Uterus (tissue), 4 donors: Measurements from ENCODE around the gene RNF144B. TPM values are rescaled to one million over a fixed set of nuclear protein-coding genes. Genes with fewer than 3 reads are reported as not detected.
"Not testable (repeated sequence)": the region's sequence is repeated elsewhere in the genome, so short reads cannot be mapped to it uniquely, and the experiment has no call there.

Source experiments
- DNase-seq, 2 donors: peaks; one replicate each; pipeline ENCODE4 v3.0.0-alpha.2; 2019 to 2020
- H3K27ac ChIP-seq, 2 donors: fragments of 200-600 bp; sonication (generic); 1 replicate in 1 of 2; 2 replicates in 1 of 2; pipeline ENCODE4 v1.5.1; 2016 to 2018
- H3K27me3 ChIP-seq, 2 donors: fragments of 200-600 bp; sonication (generic); one replicate each; pipeline ENCODE4 v1.5.1; 2018 to 2019; ENCODE audit warnings: control low read depth in 1 of 2
- H3K36me3 ChIP-seq, 2 donors: fragments of 200-600 bp; sonication (generic); one replicate each; pipeline ENCODE4 v1.5.1; 2019; ENCODE audit warnings: control low read depth in 1 of 2
- H3K4me1 ChIP-seq, 2 donors: fragments of 200-600 bp; sonication (generic); one replicate each; pipeline ENCODE4 v1.5.1; 2018 to 2019; ENCODE audit warnings: control low read depth in 1 of 2
- H3K4me3 ChIP-seq, 2 donors: fragments of 200-600 bp; sonication (generic); 1 replicate in 1 of 2; 2 replicates in 1 of 2; pipeline ENCODE4 v1.5.1; 2018 to 2019; ENCODE audit warnings: mild to moderate bottlenecking in 1 of 2
- H3K9me3 ChIP-seq, 2 donors: fragments of 200-600 bp; sonication (generic); one replicate each; pipeline ENCODE4 v1.5.1; 2019; ENCODE audit warnings: control low read depth in 1 of 2
- POLR2A ChIP-seq, 2 donors: fragments of 450-650 bp; IDR thresholded peaks; one replicate each; pipeline ENCODE4 v1.6.1; 2016; ENCODE audit warnings: antibody characterized with exemption in 2 of 2, mild to moderate bottlenecking in 1 of 2, moderate library complexity in 1 of 2
- intact Hi-C: fragments of 100-400 bp; cut with DNase I; formaldehyde crosslinking; loops from one replicate; pipeline ENCODE4 v1.15.1; 2023; ENCODE audit warnings: low total_unique reads
- total RNA-seq, 4 donors: library from RNA; depleted of rRNA in 3 of 4; stranded (reverse); fragments of >200 nt in 3 of 4; gene quantifications; one replicate each; pipeline versions ENCODE4 v1.1.0 to v1.2.4, GENCODE V29; 2014 to 2023
- TF ChIP-seq, protein P1 (sequence below), 4 experiments: fragments of 200-600 bp in 2 of 4; fragments of 450-650 bp in 2 of 4; sonication (generic) in 2 of 4; IDR thresholded peaks; one replicate each; pipeline ENCODE4 v1.5.1; 2016 to 2019; ENCODE audit warnings: antibody characterized with exemption in 4 of 4, mild to moderate bottlenecking in 2 of 4, moderate library complexity in 1 of 4
- donor health status: DM: yes; HTN: yes; CAD: no.

RNF144B gene
- total RNA-seq, 4 donors from 2014 or later = 8.2 to 35.7 (median 23.1) TPM

DNA sequence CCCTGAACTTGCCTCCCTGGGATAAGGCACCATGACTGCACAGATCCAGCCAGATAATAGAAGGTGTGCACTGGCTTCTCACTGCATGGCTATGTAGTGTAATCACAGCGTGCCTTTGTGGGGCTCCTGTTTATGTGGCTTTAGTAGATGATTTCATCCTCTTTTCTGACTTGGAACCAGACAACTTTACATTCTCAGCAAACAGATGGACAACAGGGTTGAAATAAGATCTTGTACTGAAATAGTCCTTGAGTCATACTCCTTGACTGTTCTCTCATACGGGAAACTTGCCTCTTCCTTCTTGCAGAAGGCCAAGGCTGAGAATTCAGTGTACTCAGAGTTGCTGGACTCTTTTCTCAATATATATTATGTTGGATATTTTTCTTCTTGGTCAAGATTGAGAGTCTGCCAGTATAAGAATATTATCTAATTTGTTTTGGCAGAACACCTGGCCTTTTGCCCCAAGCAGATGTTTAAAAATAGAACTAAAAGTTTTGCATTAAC, 25.0 kb upstream of the RNF144B start:
- Histone ChIP-seq H3K27ac (peak overlapping the region; percentile 14 to 58), H3K36me3 (no peaks in the 10 kb centered on the region), H3K4me1 (no peaks in the 10 kb centered on the region), H3K27me3 (no peaks in the 10 kb centered on the region), H3K9me3 (no peaks in the 10 kb centered on the region), H3K4me3 (no peak overlapping the region)
- TF ChIP-seq, protein P1, sequence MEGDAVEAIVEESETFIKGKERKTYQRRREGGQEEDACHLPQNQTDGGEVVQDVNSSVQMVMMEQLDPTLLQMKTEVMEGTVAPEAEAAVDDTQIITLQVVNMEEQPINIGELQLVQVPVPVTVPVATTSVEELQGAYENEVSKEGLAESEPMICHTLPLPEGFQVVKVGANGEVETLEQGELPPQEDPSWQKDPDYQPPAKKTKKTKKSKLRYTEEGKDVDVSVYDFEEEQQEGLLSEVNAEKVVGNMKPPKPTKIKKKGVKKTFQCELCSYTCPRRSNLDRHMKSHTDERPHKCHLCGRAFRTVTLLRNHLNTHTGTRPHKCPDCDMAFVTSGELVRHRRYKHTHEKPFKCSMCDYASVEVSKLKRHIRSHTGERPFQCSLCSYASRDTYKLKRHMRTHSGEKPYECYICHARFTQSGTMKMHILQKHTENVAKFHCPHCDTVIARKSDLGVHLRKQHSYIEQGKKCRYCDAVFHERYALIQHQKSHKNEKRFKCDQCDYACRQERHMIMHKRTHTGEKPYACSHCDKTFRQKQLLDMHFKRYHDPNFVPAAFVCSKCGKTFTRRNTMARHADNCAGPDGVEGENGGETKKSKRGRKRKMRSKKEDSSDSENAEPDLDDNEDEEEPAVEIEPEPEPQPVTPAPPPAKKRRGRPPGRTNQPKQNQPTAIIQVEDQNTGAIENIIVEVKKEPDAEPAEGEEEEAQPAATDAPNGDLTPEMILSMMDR (IDR thresholded peaks at IDR 0.05) = no peak
- no peak for TF ChIP-seq POLR2A (IDR thresholded peaks at IDR 0.05)
- peak in 1 of 2 donors; percentile 29 for DNase-seq
- intact Hi-C loops = no loop called here

DNA sequence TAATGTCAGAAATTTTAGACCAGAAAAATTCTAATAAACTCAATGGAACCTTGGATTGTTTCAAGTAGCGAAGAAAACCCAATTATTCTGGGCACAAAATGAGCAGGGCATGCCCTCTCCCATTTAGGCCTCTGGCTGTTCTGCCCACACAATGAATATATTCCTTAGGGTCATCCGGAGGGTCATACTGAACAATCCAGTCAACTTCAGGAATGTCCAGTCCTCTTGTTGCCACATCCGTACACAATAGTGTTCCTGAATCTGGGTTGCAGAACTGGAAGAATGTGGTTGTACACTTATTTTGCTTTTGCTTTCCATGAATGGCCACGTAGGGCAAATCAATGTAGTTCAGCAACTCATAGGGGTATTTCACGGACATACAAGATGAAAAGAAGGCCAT, 23.4 kb upstream of the RNF144B start:
- Histone ChIP-seq H3K27ac (no peak overlapping the region), H3K9me3 (no peaks in the 10 kb centered on the region), H3K4me3 (no peak overlapping the region), H3K27me3 (no peaks in the 10 kb centered on the region), H3K36me3 (no peaks in the 10 kb centered on the region), H3K4me1 (no peaks in the 10 kb centered on the region)
- intact Hi-C loops = no loop called here
- DNase-seq = no peak
- TF ChIP-seq, protein P1 (IDR thresholded peaks at IDR 0.05) = no peak
- no peak for TF ChIP-seq POLR2A (IDR thresholded peaks at IDR 0.05)

DNA sequence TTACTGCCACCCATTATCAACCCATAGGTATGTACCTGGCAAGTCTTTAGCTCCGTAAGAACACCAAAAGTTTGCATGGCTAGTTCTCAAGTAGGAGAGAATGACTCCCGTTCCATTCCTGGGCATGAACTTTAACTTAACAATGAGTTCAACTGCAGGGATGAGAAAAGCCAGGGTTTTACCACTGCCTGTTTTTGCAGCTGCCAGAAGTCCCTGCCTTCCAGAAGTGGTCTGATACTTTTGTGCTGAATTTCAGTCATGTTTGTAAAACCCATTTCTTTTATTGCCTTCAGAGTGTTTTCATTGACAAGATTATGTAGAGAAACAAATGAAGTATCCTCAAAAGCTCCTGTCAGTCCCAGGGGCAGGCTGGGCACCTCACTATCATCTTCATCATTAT, 22.6 kb upstream of the RNF144B start:
- H3K36me3 ChIP-seq, intact Hi-C loops, H3K4me3 ChIP-seq, H3K27me3 ChIP-seq, H3K27ac ChIP-seq, H3K9me3 ChIP-seq, DNase-seq, H3K4me1 ChIP-seq: not testable (repeated sequence)

DNA sequence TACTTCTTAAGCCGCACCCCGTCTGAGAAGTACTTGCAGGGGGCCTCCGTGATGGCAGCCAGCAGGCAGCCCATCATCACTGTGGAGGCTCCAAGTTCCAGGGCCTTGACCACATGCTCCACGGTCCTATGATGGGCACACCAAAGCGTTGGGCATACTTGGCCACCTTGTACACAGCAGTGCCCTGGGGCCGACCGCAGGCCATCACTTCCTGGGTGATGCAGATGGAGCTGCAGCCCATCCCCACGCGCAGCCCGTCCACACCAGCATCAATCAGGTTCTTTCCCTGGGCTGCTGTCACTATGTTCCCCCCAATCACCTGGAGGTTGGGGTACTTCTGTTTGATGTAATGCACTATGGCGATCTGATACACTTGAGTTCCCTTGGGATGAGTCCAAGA, 19.8 kb upstream of the RNF144B start:
- Histone ChIP-seq H3K4me1 (no peaks in the 10 kb centered on the region), H3K27me3 (no peaks in the 10 kb centered on the region), H3K9me3 (no peaks in the 10 kb centered on the region), H3K4me3 (no peak overlapping the region), H3K36me3 (no peaks in the 10 kb centered on the region), H3K27ac (no peak overlapping the region)
- intact Hi-C loops = no loop called here
- TF ChIP-seq POLR2A (IDR thresholded peaks at IDR 0.05) = no peak
- TF ChIP-seq, protein P1 (IDR thresholded peaks at IDR 0.05) = no peak
- no peak for DNase-seq

DNA sequence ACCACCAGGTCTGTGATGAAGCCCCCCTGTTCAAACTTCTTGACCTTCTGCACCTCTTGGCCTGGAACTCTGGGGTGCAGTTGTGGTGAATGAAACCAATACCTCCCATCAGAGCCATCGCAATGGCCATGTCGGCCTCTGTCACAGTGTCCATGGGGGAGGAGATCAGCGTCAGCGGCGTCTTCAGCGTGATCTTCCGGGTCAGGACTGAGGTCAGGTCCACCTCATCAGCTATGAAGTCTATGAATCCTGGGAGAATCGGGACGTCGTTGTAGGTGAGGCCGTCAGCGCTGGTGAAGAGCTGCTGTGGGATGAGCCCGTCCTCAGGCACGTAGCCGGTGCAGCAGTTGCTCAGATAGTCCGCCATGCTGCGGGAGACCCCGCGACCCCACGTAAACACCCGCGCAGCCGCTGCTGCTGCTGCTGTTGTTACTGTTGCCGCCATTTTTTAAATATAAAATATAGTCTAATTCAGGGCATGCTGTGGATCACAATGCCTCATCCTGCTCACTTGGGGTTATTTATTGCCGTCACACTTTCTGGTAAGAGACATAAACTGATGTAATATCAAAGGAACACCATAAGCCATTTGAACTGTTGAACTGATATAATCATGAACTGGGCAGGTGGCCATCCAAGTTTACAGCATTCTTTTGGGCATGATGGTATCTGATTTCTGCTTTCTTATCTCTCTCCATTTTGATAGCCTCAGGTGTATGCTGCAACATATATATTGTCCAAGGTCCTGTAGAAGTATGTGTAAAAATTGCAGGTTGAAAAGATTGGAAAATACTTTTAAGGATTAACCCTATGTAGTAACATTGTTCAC, 18.7 kb upstream of the RNF144B start:
- intact Hi-C loops = no loop called here
- no peak for DNase-seq
- Histone ChIP-seq H3K9me3 (no peaks in the 10 kb centered on the region), H3K27me3 (no peaks in the 10 kb centered on the region), H3K36me3 (no peaks in the 10 kb centered on the region), H3K4me3 (no peak overlapping the region), H3K4me1 (no peaks in the 10 kb centered on the region), H3K27ac (no peak overlapping the region)
- TF ChIP-seq, protein P1 (IDR thresholded peaks at IDR 0.05) = no peak
- no peak for TF ChIP-seq POLR2A (IDR thresholded peaks at IDR 0.05)
